Left lung (tissue), 10 donors: ENCODE results near the gene POU5F2. TPM values are rescaled to one million over a fixed set of nuclear protein-coding genes. Genes with fewer than 3 reads are reported as not detected.

Experiments
- ATAC-seq: fragments of 200-7000 bp; cut with Tn5 transposase; one replicate; pipeline ENCODE4 v1.9.1; 2020; ENCODE audit warnings: moderate library complexity
- DNase-seq, 4 donors: peaks; one replicate each; pipeline ENCODE4 v3.0.0-alpha.2; 2013 to 2020
- H3K27ac ChIP-seq, 2 donors: fragments of 200-600 bp; sonication (generic) in 1 of 2; one replicate each; pipeline versions ENCODE4 v1.5.0 to v1.8.0; 2020 to 2021
- H3K27me3 ChIP-seq, 2 donors: fragments of 200-600 bp; sonication (generic) in 1 of 2; one replicate each; pipeline versions ENCODE4 v1.5.0 to v1.8.0; 2020 to 2021
- H3K36me3 ChIP-seq, 2 donors: fragments of 200-600 bp; sonication (generic) in 1 of 2; one replicate each; pipeline versions ENCODE4 v1.5.0 to v1.8.0; 2020 to 2021
- H3K4me1 ChIP-seq, 2 donors: fragments of 200-600 bp; one replicate each; pipeline ENCODE4 v1.8.0; 2021
- H3K4me3 ChIP-seq, 2 donors: fragments of 200-600 bp; sonication (generic) in 1 of 2; one replicate each; pipeline versions ENCODE4 v1.5.0 to v1.8.0; 2020 to 2021; ENCODE audit warnings: mild to moderate bottlenecking in 1 of 2
- H3K9me3 ChIP-seq, 2 donors: fragments of 200-600 bp; sonication (generic) in 1 of 2; one replicate each; pipeline versions ENCODE4 v1.5.0 to v1.8.0; 2020 to 2021
- intact Hi-C, 2 donors: fragments of 100-400 bp; cut with DNase I; formaldehyde crosslinking; loops; one replicate each; pipeline versions ENCODE4 v1.11.2 to v1.14.2; 2022
- polyA plus RNA-seq, 6 donors: library from polyadenylated mRNA; unstranded; fragments of 120-200 nt; gene quantifications; one replicate each; pipeline ENCODE4 v1.2.1, GENCODE V29; 2013; ENCODE audit not compliant: insufficient read length in 6 of 6
- total RNA-seq, 2 donors: library from RNA; stranded (reverse); fragmentation: NEBNext Ultra II Directional; extraction: Animal tissue kit (Norgen Biotek cat#: 25700); gene quantifications; one replicate each; pipeline ENCODE4 v1.2.1, GENCODE V29; 2021
- TF ChIP-seq, protein P1 (sequence below), 2 donors: fragments of 200-600 bp; sonication (generic) in 1 of 2; IDR thresholded peaks; one replicate each; pipeline versions ENCODE4 v1.5.0 to v1.8.0; 2021; ENCODE audit warnings: antibody characterized with exemption in 2 of 2
- donor health status: DM: no; HTN: yes; CAD: no.
- donor health status: DM: no; HTN: no; CAD: no.

POU5F2 gene
- total and polyA plus RNA-seq, 8 donors, result 0.04 to 2.3 (median 0.08) TPM

GRCh38 chr5:93715327-93715726, 26.1 kb downstream of the POU5F2 start:
- ATAC-seq, result no peak
- no peak overlapping the region for H3K27ac ChIP-seq
- H3K27me3 ChIP-seq, result no peaks in the 10 kb centered on the region
- TF ChIP-seq, protein P1, sequence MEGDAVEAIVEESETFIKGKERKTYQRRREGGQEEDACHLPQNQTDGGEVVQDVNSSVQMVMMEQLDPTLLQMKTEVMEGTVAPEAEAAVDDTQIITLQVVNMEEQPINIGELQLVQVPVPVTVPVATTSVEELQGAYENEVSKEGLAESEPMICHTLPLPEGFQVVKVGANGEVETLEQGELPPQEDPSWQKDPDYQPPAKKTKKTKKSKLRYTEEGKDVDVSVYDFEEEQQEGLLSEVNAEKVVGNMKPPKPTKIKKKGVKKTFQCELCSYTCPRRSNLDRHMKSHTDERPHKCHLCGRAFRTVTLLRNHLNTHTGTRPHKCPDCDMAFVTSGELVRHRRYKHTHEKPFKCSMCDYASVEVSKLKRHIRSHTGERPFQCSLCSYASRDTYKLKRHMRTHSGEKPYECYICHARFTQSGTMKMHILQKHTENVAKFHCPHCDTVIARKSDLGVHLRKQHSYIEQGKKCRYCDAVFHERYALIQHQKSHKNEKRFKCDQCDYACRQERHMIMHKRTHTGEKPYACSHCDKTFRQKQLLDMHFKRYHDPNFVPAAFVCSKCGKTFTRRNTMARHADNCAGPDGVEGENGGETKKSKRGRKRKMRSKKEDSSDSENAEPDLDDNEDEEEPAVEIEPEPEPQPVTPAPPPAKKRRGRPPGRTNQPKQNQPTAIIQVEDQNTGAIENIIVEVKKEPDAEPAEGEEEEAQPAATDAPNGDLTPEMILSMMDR (IDR thresholded peaks at IDR 0.05), result no peak
- no peak for DNase-seq
- no peaks in the 10 kb centered on the region for H3K36me3 ChIP-seq
- intact Hi-C loops, result no loop called here
- H3K4me3 ChIP-seq, result no peak overlapping the region
- no peaks in the 10 kb centered on the region for H3K9me3 ChIP-seq
- H3K4me1 ChIP-seq, result peaks cover 0 to 4% of the 10 kb centered on the region in 2 donors

DNA sequence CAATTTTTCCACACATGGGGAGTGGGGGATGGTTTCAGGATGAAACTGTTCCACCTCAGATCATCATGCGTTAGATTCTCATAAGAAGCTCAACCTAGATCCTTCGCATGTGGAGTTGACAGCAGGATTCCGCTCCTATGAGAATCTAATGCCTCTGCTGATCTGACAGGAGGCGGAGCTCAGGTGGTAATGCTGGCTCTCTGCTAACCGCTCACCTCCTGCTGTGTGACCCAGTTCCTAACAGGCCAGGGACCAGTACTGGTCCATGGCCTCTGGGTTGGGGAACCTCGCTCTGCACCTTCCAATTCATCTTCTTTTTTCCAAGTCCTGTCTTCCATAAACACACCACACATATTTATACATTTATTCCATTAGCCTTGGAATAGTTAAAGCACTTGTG, 33.0 kb downstream of the POU5F2 start:
- no peaks in the 10 kb centered on the region for H3K36me3 ChIP-seq
- ATAC-seq, result no peak
- no peak overlapping the region for H3K27ac ChIP-seq
- intact Hi-C loops, result no loop called here
- no peak overlapping the region for H3K4me3 ChIP-seq
- H3K9me3 ChIP-seq, result no peaks in the 10 kb centered on the region
- H3K4me1 ChIP-seq, result no peaks in the 10 kb centered on the region
- TF ChIP-seq, protein P1 (IDR thresholded peaks at IDR 0.05), result no peak
- H3K27me3 ChIP-seq, result no peaks in the 10 kb centered on the region
- peak in 1 of 4 donors; percentile 9 for DNase-seq

GRCh38 chr5:93705896-93706295, 35.5 kb downstream of the POU5F2 start:
- Histone ChIP-seq H3K9me3 (no peaks in the 10 kb centered on the region), H3K4me1 (no peaks in the 10 kb centered on the region), H3K27ac (no peak overlapping the region), H3K36me3 (no peaks in the 10 kb centered on the region), H3K27me3 (no peaks in the 10 kb centered on the region), H3K4me3 (no peak overlapping the region)
- intact Hi-C loops, result no loop called here
- TF ChIP-seq, protein P1 (IDR thresholded peaks at IDR 0.05), result no peak
- DNase-seq, result no peak
- ATAC-seq, result no peak

GRCh38 chr5:93704996-93705395, 36.4 kb downstream of the POU5F2 start:
- no peaks in the 10 kb centered on the region for H3K27me3 ChIP-seq
- TF ChIP-seq, protein P1 (IDR thresholded peaks at IDR 0.05), result no peak
- no peaks in the 10 kb centered on the region for H3K36me3 ChIP-seq
- H3K9me3 ChIP-seq, result no peaks in the 10 kb centered on the region
- no peak overlapping the region for H3K4me3 ChIP-seq
- DNase-seq (peak in 2 of 4 donors; percentile 42 to 54), ATAC-seq (no peak)
- intact Hi-C loops, result no loop called here
- H3K4me1 ChIP-seq, result no peaks in the 10 kb centered on the region
- H3K27ac ChIP-seq, result no peak overlapping the region

DNA sequence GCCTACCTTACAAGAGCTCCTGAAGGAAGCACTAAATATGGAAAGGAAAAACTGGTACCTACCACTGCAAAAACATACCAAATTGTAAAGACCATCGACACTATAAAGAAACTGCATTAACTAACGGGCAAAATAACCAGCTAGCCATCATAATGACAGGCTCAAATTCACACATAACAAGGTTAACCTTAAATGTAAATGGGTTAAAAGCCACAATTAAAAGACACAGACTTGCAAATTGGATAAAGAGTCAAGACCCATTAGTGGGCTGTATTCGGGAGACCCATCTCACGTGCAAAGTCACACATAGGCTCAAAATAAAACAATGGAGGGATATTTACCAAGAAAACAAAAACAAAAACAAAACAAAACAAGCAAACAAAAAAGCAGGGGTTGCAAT, 49.4 kb downstream of the POU5F2 start:
- peaks cover 0 to 32% of the 10 kb centered on the region in 2 donors for H3K9me3 ChIP-seq
- H3K4me3 ChIP-seq, result no peak overlapping the region
- TF ChIP-seq, protein P1 (IDR thresholded peaks at IDR 0.05), result no peak
- H3K36me3 ChIP-seq, result no peaks in the 10 kb centered on the region
- no peaks in the 10 kb centered on the region for H3K27me3 ChIP-seq
- no peak for ATAC-seq
- no peak overlapping the region for H3K27ac ChIP-seq
- intact Hi-C loops, result no loop called here
- no peaks in the 10 kb centered on the region for H3K4me1 ChIP-seq
- no peak for DNase-seq

Other genes with a start within 250 kb of the POU5F2 start
- gene NR2F1-AS1, start 160.4 kb downstream of the POU5F2 start, total RNA-seq, result 10 to 100 TPM; 10.5 to 18.3 TPM
- gene NR2F1-AS1, start 160.4 kb downstream of the POU5F2 start, polyA plus RNA-seq, result 10 to 100 TPM; 43.9 to 66.3 (median 52.5) TPM
- 10 to 100 TPM; 50.7 to 69.1 TPM for gene NR2F1, start 158.4 kb downstream of the POU5F2 start, total RNA-seq
- 100 to 1,000 TPM; 177 to 240 (median 184) TPM for gene NR2F1, start 158.4 kb downstream of the POU5F2 start, polyA plus RNA-seq